ENCODE results near the gene ADAMTSL3. TPM values are rescaled to one million over a fixed set of nuclear protein-coding genes. Genes with fewer than 3 reads are reported as not detected.

ADAMTSL3 gene
- total and polyA plus RNA-seq, 2 of the 4 experiments (the other 2 are of a cell fraction) = under 0.01 to 0.02 TPM

DNA sequence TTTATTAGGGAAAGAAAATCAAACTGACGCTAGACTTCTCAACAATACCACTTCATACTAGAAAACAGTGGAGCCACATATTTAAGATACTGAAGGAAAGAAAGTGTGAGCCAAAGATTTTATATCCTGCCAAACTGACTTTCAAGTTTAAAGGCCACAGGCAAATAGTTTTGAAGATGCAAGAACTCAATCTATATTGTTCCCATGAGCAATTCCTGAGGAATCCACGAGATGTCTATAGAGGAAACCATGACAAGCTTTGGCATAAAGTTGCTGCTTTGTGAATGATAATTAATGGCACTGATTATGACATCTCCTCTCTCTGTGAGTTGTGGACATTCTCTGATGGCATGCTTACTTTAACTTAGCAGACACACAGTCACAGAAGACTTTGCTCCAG is 305.6 kb downstream of the ADAMTSL3 start:
- H2BK20ac ChIP-seq (ENCODE audit: low read depth, low read length) = no peak overlapping the region
- DNase-seq (no peak), ATAC-seq (ENCODE audit: low read depth) (no peak)
- H2AK5ac ChIP-seq (ENCODE audit: low read depth, low read length) = no peak overlapping the region
- H3K27ac ChIP-seq (ENCODE audit: insufficient read depth, low read length) = no peak overlapping the region
- no peaks in the 10 kb centered on the region for H3K4me1 ChIP-seq (ENCODE audit: control insufficient read depth, insufficient read depth, low read length)
- H4K5ac ChIP-seq (ENCODE audit: low read depth, low read length) = no peak overlapping the region
- H3K4ac ChIP-seq (ENCODE audit: low read depth, low read length) = no peak overlapping the region
- ChIA-PET POLR2A (ENCODE audit: unreplicated experiment) (no interaction called here), CTCF (no interaction called here)
- H3K79me1 ChIP-seq (ENCODE audit: low read depth in 1 of 2, low read length in 2 of 2) = no peaks in the 10 kb centered on the region
- no peaks in the 10 kb centered on the region for H3K27me3 ChIP-seq (ENCODE audit: control insufficient read depth, insufficient read depth, low read length)
- H3K23ac ChIP-seq (ENCODE audit: low read depth, low read length) = no peak overlapping the region
- H3K4me2 ChIP-seq (ENCODE audit: low read depth, low read length) = no peak overlapping the region
- H3K4me3 ChIP-seq (ENCODE audit: insufficient read depth, low read depth, low read length) = no peak overlapping the region
- H2BK120ac ChIP-seq (ENCODE audit: low read depth, low read length) = no peak overlapping the region
- no peak overlapping the region for H2AK9ac ChIP-seq (replicated peaks; ENCODE audit: low read depth, low read length, poor library complexity)
- H3K56ac ChIP-seq (ENCODE audit: extremely low read depth, insufficient read depth, low read length) = no peak overlapping the region
- no peaks in the 10 kb centered on the region for H3K36me3 ChIP-seq (ENCODE audit: control insufficient read depth, insufficient read depth, low read length)
- in situ Hi-C loops (cut with MboI; ENCODE audit: low sequenced_read_pairs) = no loop called here
- H3K14ac ChIP-seq (replicated peaks; ENCODE audit: low read depth, low read length) = no peak overlapping the region
- no peak overlapping the region for H3K18ac ChIP-seq (ENCODE audit: low read depth, low read length)
- no CpG with 5 or more reads among the region's 2 CpGs for WGBS, 2 experiments (ENCODE audit: extremely low coverage in 2 of 2, insufficient read length in 1 of 2)
- dilution Hi-C loops (cut with HindIII; ENCODE audit: low sequenced_read_pairs, unreplicated experiment) = no loop called here
- BruUV-seq (replicated peaks) = no TSS peak
- no peaks in the 10 kb centered on the region for H3K9me1 ChIP-seq (ENCODE audit: insufficient read depth, low read length)
- no peak for TF ChIP-seq RAD21 (IDR thresholded peaks at IDR 0.05; ENCODE audit: low read length)
- TF ChIP-seq MAZ (IDR thresholded peaks at IDR 0.05; ENCODE audit: borderline replicate concordance, low read depth, low read length) = no peak
- TF ChIP-seq FOS (IDR thresholded peaks at IDR 0.05; ENCODE audit: low read depth, low read length) = no peak
- no peaks in the 10 kb centered on the region; the same call in 1 of the 2 replicates for H3K9me3 ChIP-seq (ENCODE audit: control insufficient read depth, insufficient read depth, low read length)
- intact Hi-C loops (cut with micrococcal nuclease) = no loop called here
- H2AFZ ChIP-seq (replicated peaks; ENCODE audit: low read length, poor library complexity) = no peak overlapping the region
- H4K8ac ChIP-seq (ENCODE audit: low read depth in 2 of 2, low read length in 2 of 2) = no peak overlapping the region
- no peak overlapping the region for H2BK5ac ChIP-seq (ENCODE audit: low read depth, low read length, poor library complexity, severe bottlenecking)
- no peak overlapping the region for H2BK15ac ChIP-seq (ENCODE audit: low read depth, low read length)
- H4K20me1 ChIP-seq (ENCODE audit: insufficient read depth, low read length) = no peaks in the 10 kb centered on the region
- H4K91ac ChIP-seq (ENCODE audit: insufficient read depth, low read depth, low read length) = no peak overlapping the region
- no peak overlapping the region for H3K9ac ChIP-seq (ENCODE audit: low read depth, low read length)
